HG03095 (cell line): ENCODE data around the gene EXOC4.

Source experiments
- ATAC-seq: cut with Tn5 transposase; IDR thresholded peaks from one replicate; pipeline ENCODE4 v1.9.1; 2021; ENCODE audit warnings: moderate library complexity; ENCODE audit not compliant: unreplicated experiment

The EXOC4 gene

GRCh38 chr7:134086998-134087735 lies 834.3 kb downstream of the EXOC4 start:
- no peak for ATAC-seq

- ATAC-seq, result no peak
These were observed 835.3 kb downstream of the EXOC4 start for GRCh38 chr7:134088199-134088598.

GRCh38 chr7:134089446-134089845 lies 836.6 kb downstream of the EXOC4 start:
- no peak for ATAC-seq

- ATAC-seq, result no peak
These were observed 845.2 kb downstream of the EXOC4 start for GRCh38 chr7:134098072-134098471.

- no peak for ATAC-seq
These were observed 848.8 kb downstream of the EXOC4 start for GRCh38 chr7:134101716-134102115.

- ATAC-seq, result no peak
These were observed 851.3 kb downstream of the EXOC4 start for GRCh38 chr7:134104166-134104565.

GRCh38 chr7:134105841-134106240 lies 853.0 kb downstream of the EXOC4 start:
- ATAC-seq, result no peak

- no peak for ATAC-seq
These were observed 855.9 kb downstream of the EXOC4 start for GRCh38 chr7:134108802-134109201.

- no peak for ATAC-seq
These were observed 860.8 kb downstream of the EXOC4 start for GRCh38 chr7:134113655-134114054.

- no peak for ATAC-seq
These were observed 862.1 kb downstream of the EXOC4 start for GRCh38 chr7:134114992-134115391.
